ENCODE data around the gene CASP14. TPM values are rescaled to one million over a fixed set of nuclear protein-coding genes. Genes with fewer than 3 reads are reported as not detected.

The CASP14 gene
- total RNA-seq = 0.53 and 8.0 TPM in 2 replicates

DNA sequence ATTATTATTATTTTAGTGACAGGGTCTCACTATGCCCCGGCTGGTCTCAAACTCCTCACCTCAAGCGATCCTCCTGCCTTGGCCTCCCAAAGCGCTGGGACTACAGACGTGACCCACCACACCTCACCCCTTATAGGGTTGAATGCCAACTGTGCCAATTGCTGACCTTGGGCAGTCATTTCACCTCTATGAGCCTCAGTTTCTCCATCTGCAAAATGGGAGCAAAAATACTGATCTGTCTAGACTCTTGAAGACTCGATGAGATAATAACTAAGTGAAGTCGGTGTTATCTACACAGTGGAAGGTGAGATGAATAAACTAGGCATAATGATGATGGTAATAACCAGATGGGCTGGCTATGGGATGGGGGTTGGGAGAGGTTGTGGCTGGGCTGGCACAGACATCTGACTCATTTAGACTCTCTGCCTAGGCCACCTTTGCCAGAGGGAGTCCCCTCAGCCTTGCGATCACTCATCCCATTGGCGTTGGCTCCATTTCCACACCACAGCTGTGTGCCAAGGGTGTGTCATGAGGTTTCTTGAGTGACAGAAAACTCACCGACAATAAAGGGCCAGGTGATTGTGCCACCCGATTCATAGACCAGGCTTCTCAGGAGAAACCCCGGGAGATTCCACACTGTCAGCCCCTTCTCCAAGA lies at the start of gene CASP14:
Gene CASP14 (plus strand): TSS at position 596 of the 657 bp plus-strand sequence. CDS start 2,772 bp downstream, outside the sequence.

GRCh38 chr19:15081911-15082310 lies 32.6 kb downstream of the CASP14 start, which contains the start of gene OR1I1:
OR1I1 (plus strand) TSS chr19:15082211; CDS start chr19:15087066, 4,855 bp downstream.

DNA sequence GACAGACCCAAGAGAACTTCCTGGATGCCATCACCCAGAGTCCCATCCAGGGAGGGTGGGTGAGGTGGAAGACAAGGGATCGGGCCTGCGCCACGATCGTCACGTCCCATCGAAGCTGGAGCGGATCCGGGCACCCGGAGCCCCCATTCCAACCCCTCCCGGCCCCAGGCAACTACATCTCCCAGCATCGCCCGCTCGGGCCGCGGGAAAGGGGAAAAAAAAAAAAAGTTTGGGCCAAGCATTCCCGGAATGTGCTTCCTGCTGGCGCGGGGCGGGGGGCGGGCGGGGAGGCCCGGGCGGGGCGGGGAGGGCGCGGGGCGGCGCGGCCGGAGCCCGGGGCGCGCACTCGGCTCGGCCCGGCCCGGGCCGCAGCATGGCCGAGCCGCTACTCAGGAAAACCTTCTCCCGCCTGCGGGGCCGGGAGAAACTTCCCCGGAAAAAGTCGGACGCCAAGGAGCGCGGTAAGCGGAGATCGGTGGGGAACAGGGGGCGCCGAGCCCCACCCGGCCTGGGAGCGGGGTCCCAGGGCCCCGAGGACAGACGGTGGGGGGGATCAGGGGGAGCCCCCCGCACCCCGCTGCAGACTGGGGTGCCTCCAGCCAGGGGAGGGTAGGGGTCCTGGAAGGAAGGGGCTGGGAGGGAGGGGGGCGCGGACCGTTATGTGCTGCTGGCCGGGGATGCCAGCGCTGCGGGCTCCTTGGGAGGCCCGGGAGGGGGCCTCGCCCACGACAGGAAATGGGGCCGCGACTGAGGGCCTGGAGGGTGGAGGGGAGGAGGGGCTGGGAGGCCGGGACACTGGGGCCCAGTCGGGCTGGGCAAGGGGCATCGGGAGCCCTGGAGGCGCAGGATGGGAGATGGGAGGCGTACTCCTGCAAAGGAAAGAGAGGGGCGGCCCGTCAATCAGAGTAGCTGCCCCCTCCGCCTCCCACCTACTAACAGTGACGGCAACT lies 58.1 kb downstream of the CASP14 start, which contains the start of gene SYDE1:
Gene SYDE1 (plus strand): TSS at position 341 of the 950 bp plus-strand sequence. CDS start 33 bp downstream, at position 374.

Other genes with a start within 250 kb of the CASP14 start
- not detected in 2 replicates for gene OR7A5, start 214.3 kb upstream of the CASP14 start, total RNA-seq
- not detected in 2 replicates for gene OR7C1, start 214.3 kb upstream of the CASP14 start, total RNA-seq
- gene OR7A10, start 200.6 kb upstream of the CASP14 start, total RNA-seq = not detected in 2 replicates
- not detected in 2 replicates for gene OR7A17, start 163.3 kb upstream of the CASP14 start, total RNA-seq
- gene OR7C2, start 108.0 kb upstream of the CASP14 start, total RNA-seq = not detected in 2 replicates
- gene SLC1A6, start 69.6 kb upstream of the CASP14 start, total RNA-seq = 0.23 TPM in 1 of 2 replicates, not detected in the other
- not detected in 2 replicates for gene OR1I1, start 32.7 kb downstream of the CASP14 start, total RNA-seq
- 12.0 and 16.1 TPM in 2 replicates for gene SYDE1, start 57.9 kb downstream of the CASP14 start, total RNA-seq
- gene NOTCH3, start 151.5 kb downstream of the CASP14 start, total RNA-seq = 1.8 and 2.4 TPM in 2 replicates
- gene EPHX3, start 183.0 kb downstream of the CASP14 start, total RNA-seq = 0.08 TPM in 1 of 2 replicates, not detected in the other

Measured in hair follicular keratinocyte (primary cell).